PC-9 (cell line): ENCODE measurements around the gene NSMCE1.

Experiments
- EZH2 ChIP-seq: fragments of 200-600 bp; sonication (generic); IDR thresholded peaks from 2 replicates; pipeline ENCODE4 v1.8.0; 2017; ENCODE audit warnings: antibody characterized with exemption, low read depth
- TF ChIP-seq, protein P1 (sequence below): fragments of 200-600 bp; sonication (generic); conservative IDR thresholded peaks from 2 replicates; pipeline ENCODE4 v1.6.1; 2017; ENCODE audit warnings: mixed run types, antibody characterized with exemption, mild to moderate bottlenecking, moderate library complexity

DNA sequence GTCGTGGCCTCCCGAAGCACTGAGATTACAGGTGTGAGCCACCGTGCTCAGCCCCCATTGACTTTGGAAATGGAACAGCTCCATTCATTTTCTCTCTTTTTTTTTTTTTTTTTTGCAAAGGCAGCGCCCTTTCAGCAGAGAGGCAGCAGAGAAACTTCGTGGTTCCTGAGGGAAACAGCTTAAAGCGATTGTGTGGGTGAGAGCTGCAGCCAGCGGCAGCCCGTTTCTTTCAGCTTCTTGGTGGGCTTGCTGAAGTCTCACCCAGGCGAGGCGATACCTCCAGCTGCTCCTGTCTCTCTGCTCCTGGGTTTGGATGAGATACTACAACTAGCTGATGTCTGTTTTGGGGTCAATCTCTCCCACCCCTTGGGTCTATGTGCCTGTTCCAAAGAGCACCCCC, 57.5 kb downstream of the NSMCE1 start:
- TF ChIP-seq EZH2, result no peak
- TF ChIP-seq, protein P1, sequence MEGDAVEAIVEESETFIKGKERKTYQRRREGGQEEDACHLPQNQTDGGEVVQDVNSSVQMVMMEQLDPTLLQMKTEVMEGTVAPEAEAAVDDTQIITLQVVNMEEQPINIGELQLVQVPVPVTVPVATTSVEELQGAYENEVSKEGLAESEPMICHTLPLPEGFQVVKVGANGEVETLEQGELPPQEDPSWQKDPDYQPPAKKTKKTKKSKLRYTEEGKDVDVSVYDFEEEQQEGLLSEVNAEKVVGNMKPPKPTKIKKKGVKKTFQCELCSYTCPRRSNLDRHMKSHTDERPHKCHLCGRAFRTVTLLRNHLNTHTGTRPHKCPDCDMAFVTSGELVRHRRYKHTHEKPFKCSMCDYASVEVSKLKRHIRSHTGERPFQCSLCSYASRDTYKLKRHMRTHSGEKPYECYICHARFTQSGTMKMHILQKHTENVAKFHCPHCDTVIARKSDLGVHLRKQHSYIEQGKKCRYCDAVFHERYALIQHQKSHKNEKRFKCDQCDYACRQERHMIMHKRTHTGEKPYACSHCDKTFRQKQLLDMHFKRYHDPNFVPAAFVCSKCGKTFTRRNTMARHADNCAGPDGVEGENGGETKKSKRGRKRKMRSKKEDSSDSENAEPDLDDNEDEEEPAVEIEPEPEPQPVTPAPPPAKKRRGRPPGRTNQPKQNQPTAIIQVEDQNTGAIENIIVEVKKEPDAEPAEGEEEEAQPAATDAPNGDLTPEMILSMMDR, result no peak
